GM18517 (cell line): ENCODE data around the gene PCDHB3.
"Not testable (repeated sequence)": the region's sequence is repeated elsewhere in the genome, so short reads cannot be mapped to it uniquely, and the experiment has no call there.

Experiments used
- ATAC-seq: cut with Tn5 transposase; IDR thresholded peaks from one replicate; pipeline ENCODE4 v1.9.1; 2021; ENCODE audit warnings: mild to moderate bottlenecking, moderate library complexity; ENCODE audit not compliant: unreplicated experiment

The PCDHB3 gene

GRCh38 chr5:141135718-141136266 lies 35.5 kb downstream of the PCDHB3 start:
- no peak for ATAC-seq

- not testable (repeated sequence) for ATAC-seq
These were observed 37.1 kb downstream of the PCDHB3 start for GRCh38 chr5:141137346-141137745.

- no peak for ATAC-seq
These were observed 49.5 kb downstream of the PCDHB3 start, which contains the start of gene PCDHB6 for GRCh38 chr5:141149812-141150211. Gene PCDHB6 (plus strand): TSS chr5:141150057. CDS start chr5:141150258, 201 bp downstream.

- no peak for ATAC-seq
These were observed 50.1 kb downstream of the PCDHB3 start for GRCh38 chr5:141150224-141150992.

- no peak for ATAC-seq
These were observed 50.7 kb downstream of the PCDHB3 start for GRCh38 chr5:141150993-141151325.

GRCh38 chr5:141151632-141152031 lies 51.4 kb downstream of the PCDHB3 start:
- not testable (repeated sequence) for ATAC-seq

GRCh38 chr5:141152096-141152495 lies 51.8 kb downstream of the PCDHB3 start:
- not testable (repeated sequence) for ATAC-seq
